Kidney epithelial cell (primary cell): Measurements from ENCODE around the gene PTGR2. TPM values are rescaled to one million over a fixed set of nuclear protein-coding genes. Genes with fewer than 3 reads are reported as not detected.

Experiments
- DNase-seq: peaks from one replicate; pipeline ENCODE4 v3.0.0-alpha.2; 2010; ENCODE audit warnings: low read depth
- H3K27me3 ChIP-seq: 2 replicates; pipeline ENCODE4 v1.6.0; 2011; ENCODE audit warnings: low read length; ENCODE audit not compliant: control insufficient read depth, insufficient read depth
- H3K36me3 ChIP-seq: 2 replicates; pipeline ENCODE4 v1.5.1; 2011; ENCODE audit warnings: low read length; ENCODE audit not compliant: control insufficient read depth, insufficient read depth
- H3K4me3 ChIP-seq: 2 replicates; pipeline ENCODE4 v1.5.1; 2011; ENCODE audit warnings: low read depth, mild to moderate bottlenecking, control low read depth, low read length
- CTCF ChIP-seq: IDR thresholded peaks from 2 replicates; pipeline ENCODE4 v1.5.1; 2011; ENCODE audit warnings: mild to moderate bottlenecking, moderate library complexity, low read length, control low read depth, inconsistent platforms; ENCODE audit not compliant: insufficient read depth, poor library complexity, severe bottlenecking
- total RNA-seq: library from RNA; depleted of rRNA; stranded (reverse); fragments of >200 nt; gene quantifications from 2 replicates; pipeline ENCODE4 v1.2.3, GENCODE V29; 2015

Gene PTGR2
- total RNA-seq, 1 donor from 2014 or later = 5.7 TPM

DNA sequence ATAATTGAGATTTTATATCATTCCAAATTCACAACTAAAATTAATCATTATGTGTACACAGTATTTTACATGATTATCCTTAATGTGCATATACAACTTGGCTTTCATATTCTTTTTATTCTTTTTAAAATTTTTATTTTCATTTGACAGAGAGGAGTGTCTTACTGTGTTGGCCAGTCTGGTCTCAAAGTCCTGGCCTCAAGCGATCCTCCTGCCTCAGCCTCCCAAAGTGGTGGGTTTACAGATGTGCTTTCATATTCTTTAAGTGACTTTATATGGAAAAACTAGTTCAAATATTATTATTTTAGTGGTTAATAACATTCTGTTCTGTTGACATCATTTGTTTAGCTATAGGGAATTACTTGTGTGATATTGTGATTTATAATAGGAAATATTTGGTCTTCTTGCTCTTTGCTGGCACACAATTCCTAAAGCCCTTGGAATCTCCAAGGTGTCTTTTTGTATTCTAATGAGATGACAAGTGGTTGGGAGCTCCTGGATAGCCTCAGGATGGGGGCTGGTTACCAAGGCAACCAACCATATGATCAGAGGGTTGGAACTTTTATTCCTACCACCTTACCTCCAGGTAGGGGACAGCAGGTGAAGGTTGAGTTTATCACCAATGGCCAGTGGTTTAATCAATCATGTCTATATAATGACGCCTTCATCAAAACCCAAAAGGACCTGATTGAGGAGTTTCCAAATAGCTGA is 19.0 kb downstream of the PTGR2 start:
- Histone ChIP-seq H3K4me3 (no peak overlapping the region), H3K36me3 (no peaks in the 10 kb centered on the region), H3K27me3 (no peaks in the 10 kb centered on the region)
- DNase-seq = no peak
- TF ChIP-seq CTCF = no peak

GRCh38 chr14:73873660-73874059 is 22.0 kb downstream of the PTGR2 start:
- no peaks in the 10 kb centered on the region for H3K27me3 ChIP-seq
- no peak overlapping the region for H3K4me3 ChIP-seq
- TF ChIP-seq CTCF = no peak
- H3K36me3 ChIP-seq = no peaks in the 10 kb centered on the region
- DNase-seq = no peak

GRCh38 chr14:73877790-73878189 is 26.2 kb downstream of the PTGR2 start:
- Histone ChIP-seq H3K4me3 (no peak overlapping the region), H3K36me3 (no peaks in the 10 kb centered on the region), H3K27me3 (no peaks in the 10 kb centered on the region)
- DNase-seq = no peak
- TF ChIP-seq CTCF = no peak

DNA sequence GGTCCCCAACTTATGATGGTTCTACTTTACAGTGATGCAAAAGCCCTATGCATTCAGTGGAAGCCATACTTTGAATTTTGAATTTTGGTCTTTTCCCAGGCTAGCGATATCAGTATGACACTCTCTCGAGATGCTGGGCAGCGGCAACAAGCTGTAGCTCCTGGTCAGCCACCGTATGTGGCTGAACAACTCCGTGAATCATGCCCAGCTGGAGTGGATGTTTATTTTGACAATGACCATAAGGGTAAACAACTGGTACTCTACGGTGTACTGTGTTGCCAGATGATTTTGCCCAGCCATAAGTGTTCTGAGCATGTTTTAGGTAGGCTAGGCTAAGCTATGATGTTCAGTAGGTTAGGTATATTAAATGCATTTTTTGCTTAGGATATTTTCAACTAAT is 26.8 kb downstream of the PTGR2 start:
- no peak for DNase-seq
- Histone ChIP-seq H3K4me3 (no peak overlapping the region), H3K27me3 (no peaks in the 10 kb centered on the region), H3K36me3 (no peaks in the 10 kb centered on the region)
- no peak for TF ChIP-seq CTCF

GRCh38 chr14:73879027-73879426 is 27.4 kb downstream of the PTGR2 start:
- Histone ChIP-seq H3K27me3 (no peaks in the 10 kb centered on the region), H3K4me3 (no peak overlapping the region), H3K36me3 (no peaks in the 10 kb centered on the region)
- TF ChIP-seq CTCF = no peak
- DNase-seq = no peak
